ENCODE measurements around the gene ESYT3.

- TF ChIP-seq, protein P1, sequence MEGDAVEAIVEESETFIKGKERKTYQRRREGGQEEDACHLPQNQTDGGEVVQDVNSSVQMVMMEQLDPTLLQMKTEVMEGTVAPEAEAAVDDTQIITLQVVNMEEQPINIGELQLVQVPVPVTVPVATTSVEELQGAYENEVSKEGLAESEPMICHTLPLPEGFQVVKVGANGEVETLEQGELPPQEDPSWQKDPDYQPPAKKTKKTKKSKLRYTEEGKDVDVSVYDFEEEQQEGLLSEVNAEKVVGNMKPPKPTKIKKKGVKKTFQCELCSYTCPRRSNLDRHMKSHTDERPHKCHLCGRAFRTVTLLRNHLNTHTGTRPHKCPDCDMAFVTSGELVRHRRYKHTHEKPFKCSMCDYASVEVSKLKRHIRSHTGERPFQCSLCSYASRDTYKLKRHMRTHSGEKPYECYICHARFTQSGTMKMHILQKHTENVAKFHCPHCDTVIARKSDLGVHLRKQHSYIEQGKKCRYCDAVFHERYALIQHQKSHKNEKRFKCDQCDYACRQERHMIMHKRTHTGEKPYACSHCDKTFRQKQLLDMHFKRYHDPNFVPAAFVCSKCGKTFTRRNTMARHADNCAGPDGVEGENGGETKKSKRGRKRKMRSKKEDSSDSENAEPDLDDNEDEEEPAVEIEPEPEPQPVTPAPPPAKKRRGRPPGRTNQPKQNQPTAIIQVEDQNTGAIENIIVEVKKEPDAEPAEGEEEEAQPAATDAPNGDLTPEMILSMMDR (IDR thresholded peaks at IDR 0.05), result no peak
- TF ChIP-seq POLR2A (IDR thresholded peaks at IDR 0.05), result no peak
- TF ChIP-seq POLR2AphosphoS5 (IDR thresholded peaks at IDR 0.05; ENCODE audit: insufficient read depth in 1 of 2, low read depth in 1 of 2), result no peak
Observed at GRCh38 chr3:138449490-138449889, 15.1 kb downstream of the ESYT3 start.

Data from vagina (tissue), 2 donors.